Measurements from ENCODE around the gene SPATS2L. TPM values are rescaled to one million over a fixed set of nuclear protein-coding genes. Genes with fewer than 3 reads are reported as not detected.

The SPATS2L gene
- total and polyA plus RNA-seq, 12 donors: 23.4 to 104 (median 71.8) TPM

GRCh38 chr2:200492656-200493055 lies 186.2 kb downstream of the SPATS2L start:
- Histone ChIP-seq H3K4me3 (no peak overlapping the region), H3K9me3 (no peaks in the 10 kb centered on the region), H3K27me3 (no peaks in the 10 kb centered on the region), H3K4me1 (no peaks in the 10 kb centered on the region), H3K36me3 (peaks cover 0 to 91% (median 40%) of the 10 kb centered on the region in 9 donors), H3K27ac (no peak overlapping the region)
- no peak for TF ChIP-seq CTCF (IDR thresholded peaks at IDR 0.05)
- ATAC-seq: no peak
- DNase-seq: no peak
- intact Hi-C loops (cut with DNase I): no loop called here

GRCh38 chr2:200494048-200494447 lies 187.6 kb downstream of the SPATS2L start:
- Histone ChIP-seq H3K4me1 (no peaks in the 10 kb centered on the region), H3K27ac (no peak overlapping the region), H3K9me3 (no peaks in the 10 kb centered on the region), H3K36me3 (peaks cover 0 to 100% (median 40%) of the 10 kb centered on the region in 9 donors), H3K4me3 (no peak overlapping the region), H3K27me3 (no peaks in the 10 kb centered on the region)
- ATAC-seq: no peak
- TF ChIP-seq CTCF (IDR thresholded peaks at IDR 0.05): no peak
- 94 to 98% methylated on average over 2 of the region's 2 CpGs for WGBS, 2 donors
- DNase-seq: no peak
- intact Hi-C loops (cut with DNase I): no loop called here

- no peak for TF ChIP-seq CTCF (IDR thresholded peaks at IDR 0.05)
- WGBS, 2 donors: 95 to 100% methylated on average over 1 of the region's 1 CpG
- Histone ChIP-seq H3K4me3 (no peak overlapping the region), H3K4me1 (no peaks in the 10 kb centered on the region), H3K27me3 (no peaks in the 10 kb centered on the region), H3K9me3 (no peaks in the 10 kb centered on the region), H3K36me3 (peaks cover 0 to 77% (median 27%) of the 10 kb centered on the region in 9 donors), H3K27ac (no peak overlapping the region)
- ATAC-seq (no peak), DNase-seq (no peak)
- intact Hi-C loops (cut with DNase I): no loop called here
Measured at GRCh38 chr2:200496696-200497095, 190.2 kb downstream of the SPATS2L start.

GRCh38 chr2:200498402-200499162 lies 192.1 kb downstream of the SPATS2L start:
- TF ChIP-seq CTCF (IDR thresholded peaks at IDR 0.05): no peak
- no peak overlapping the region for H3K4me3 ChIP-seq
- DNase-seq (no peak), ATAC-seq (no peak)
- no peak overlapping the region for H3K27ac ChIP-seq
- peaks cover 0 to 76% (median 22%) of the 10 kb centered on the region in 9 donors for H3K36me3 ChIP-seq
- intact Hi-C loops (cut with DNase I): no loop called here
- no peaks in the 10 kb centered on the region for H3K9me3 ChIP-seq
- 91 to 93% methylated on average over 2 of the region's 2 CpGs for WGBS, 2 donors
- H3K4me1 ChIP-seq: no peaks in the 10 kb centered on the region
- no peaks in the 10 kb centered on the region for H3K27me3 ChIP-seq
